NCI-H1417 treated with DMSO at 0.1 percent for 48 hours (cell line): ENCODE measurements around the gene PRKACA.
"Not testable (repeated sequence)": the region's sequence is repeated elsewhere in the genome, so short reads cannot be mapped to it uniquely, and the experiment has no call there.

Source experiments
- DNase-seq: peaks from one replicate; lab custom pipeline; 2025; lab: John Stamatoyannopoulos, UW

PRKACA gene

GRCh38 chr19:14066134-14066533 is 51.4 kb downstream of the PRKACA start:
- DNase-seq: no peak

DNA sequence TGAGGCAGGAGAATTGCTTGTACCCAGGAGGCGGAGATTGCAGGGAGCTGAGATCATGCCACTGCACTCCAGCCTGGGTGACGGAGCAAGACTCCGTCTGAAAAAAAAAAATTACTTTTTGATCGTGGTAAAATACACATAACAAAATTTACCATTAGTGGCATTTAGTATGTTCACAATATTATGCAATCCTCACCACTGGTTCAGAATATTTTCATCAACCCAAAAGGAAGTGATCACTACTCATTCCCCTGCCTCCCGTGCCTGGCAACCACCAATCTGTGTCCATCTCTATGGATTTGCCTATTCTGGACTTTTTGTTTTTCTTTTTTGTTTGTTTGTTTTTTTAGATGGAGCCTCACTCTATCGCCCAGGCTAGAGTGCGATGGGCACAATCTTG is 54.5 kb downstream of the PRKACA start:
- no peak for DNase-seq

- DNase-seq: no peak
These were observed 55.1 kb downstream of the PRKACA start for GRCh38 chr19:14062558-14062855.

DNA sequence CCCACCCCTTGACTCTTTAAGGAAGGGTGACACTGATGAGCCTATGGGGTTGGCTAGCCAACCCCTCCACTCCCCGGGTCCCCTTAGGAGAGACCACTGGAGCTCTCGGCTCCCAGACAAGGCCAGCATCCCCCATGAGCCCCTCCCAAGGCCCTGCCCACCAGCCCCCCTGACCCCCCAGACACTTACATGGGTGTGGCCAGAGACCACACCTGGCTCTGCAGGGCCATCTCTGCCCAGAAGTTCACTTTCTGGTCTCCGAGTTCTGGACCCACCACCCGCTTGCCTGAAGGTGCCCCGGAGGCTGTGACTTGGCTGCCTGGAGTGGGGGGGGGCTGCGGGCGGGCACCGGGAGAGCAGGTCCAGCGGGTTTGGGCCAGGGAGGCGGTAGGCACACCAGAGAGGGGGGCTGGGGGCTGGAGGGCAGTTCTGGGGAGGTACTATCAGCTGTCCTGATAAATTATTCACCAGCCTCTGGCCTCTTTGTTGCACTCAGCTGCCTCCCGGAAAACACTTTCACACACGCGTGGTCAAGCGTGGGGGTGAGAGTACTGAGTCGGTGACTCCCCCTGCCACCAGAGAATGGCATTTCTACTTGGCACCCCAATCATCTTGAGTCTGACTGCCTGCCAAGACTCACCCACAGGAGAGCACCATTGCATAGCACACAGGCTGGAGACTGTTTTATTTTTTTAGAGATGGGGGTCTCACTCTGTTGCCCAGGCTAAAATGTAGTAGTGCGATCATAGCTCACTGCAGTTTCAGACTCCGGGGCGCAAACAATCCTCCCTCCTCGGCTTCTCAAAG is 55.6 kb downstream of the PRKACA start, which contains the start of gene PALM3:
PALM3 (minus strand) TSS at position 326 of the 807 bp plus-strand sequence; CDS start at position 230, 96 bp downstream.
- DNase-seq: no peak

- no peak for DNase-seq
These were observed 56.3 kb downstream of the PRKACA start for GRCh38 chr19:14061081-14061749.

GRCh38 chr19:14059652-14060155 is 57.9 kb downstream of the PRKACA start:
- no peak for DNase-seq

- DNase-seq: no peak
These were observed 58.5 kb downstream of the PRKACA start for GRCh38 chr19:14059093-14059480.

DNA sequence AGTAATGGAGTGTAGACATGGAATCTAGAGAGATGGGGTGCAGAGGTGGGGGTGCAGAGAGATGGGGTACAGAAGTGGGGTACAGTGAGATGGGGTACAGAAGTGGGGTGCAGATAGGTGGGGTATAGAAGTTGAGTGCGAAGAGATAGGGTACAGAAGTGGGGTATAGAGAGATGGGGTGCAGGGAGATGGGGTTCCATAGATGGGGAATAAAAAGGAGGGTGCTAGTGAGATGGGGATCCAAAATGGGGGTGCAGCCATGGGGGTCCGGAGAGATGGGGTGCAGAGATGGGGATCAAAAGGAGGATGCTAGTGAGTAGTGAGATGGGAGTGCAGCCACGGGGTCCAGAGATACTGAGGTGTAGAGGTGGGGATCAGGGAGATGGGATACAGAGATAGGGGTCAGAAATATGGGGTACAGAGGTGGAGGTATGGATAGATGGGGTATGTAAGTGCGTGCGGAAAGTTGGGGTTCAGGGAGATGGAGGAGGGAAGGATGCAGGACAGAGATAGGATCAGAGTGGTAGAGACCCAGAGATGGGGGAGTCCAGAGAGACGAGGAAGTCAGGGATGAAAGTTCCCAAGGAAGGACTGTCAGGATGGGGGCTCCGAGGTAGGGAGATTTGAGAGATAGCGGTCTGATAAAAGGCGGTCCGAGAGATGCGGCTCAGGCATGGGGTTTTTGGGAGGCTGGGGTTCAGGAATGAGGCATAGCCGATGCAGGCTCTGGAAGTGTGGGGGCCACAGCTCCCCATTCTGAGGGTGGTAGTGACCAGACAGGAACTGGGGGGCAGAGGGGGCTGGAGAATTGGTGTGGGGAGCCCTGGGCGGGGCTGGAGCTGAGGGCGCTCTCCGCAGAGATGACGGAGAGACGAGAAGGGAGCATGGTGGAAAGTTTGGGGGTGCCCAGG is 59.1 kb downstream of the PRKACA start:
- DNase-seq: no peak

GRCh38 chr19:14056741-14057356 is 60.7 kb downstream of the PRKACA start:
- DNase-seq: no peak

DNA sequence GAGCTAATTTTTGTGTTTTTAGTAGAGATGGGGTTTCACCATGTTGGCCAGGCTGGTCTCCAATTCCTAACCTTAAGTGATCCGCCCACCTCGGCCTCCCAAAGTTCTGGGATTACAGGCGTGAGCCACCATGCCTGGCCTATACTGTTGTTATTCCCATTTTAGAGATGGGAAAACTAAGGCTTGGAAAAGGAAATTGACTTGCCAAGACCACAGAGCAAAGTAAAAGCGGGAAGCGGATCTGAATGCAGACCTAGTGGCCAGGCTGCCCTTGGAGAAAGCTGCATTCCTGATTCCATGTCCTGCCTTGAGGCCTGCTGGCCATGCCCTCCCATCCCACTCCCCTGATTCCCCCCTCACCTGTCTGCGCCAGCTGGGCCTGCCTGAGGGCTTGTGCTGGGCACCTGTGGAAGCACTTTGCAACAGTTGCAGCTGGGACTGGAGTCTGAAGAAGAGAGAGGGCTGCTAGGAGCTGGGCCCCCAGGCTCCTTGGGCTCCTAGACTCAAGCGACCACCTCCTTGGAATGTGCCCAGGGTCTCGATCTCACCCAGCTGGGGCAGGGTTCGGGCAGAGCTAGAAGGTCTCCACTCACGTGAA is 61.4 kb downstream of the PRKACA start:
- DNase-seq: no peak

- DNase-seq: no peak
These were observed 62.2 kb downstream of the PRKACA start for GRCh38 chr19:14055396-14055795.

DNA sequence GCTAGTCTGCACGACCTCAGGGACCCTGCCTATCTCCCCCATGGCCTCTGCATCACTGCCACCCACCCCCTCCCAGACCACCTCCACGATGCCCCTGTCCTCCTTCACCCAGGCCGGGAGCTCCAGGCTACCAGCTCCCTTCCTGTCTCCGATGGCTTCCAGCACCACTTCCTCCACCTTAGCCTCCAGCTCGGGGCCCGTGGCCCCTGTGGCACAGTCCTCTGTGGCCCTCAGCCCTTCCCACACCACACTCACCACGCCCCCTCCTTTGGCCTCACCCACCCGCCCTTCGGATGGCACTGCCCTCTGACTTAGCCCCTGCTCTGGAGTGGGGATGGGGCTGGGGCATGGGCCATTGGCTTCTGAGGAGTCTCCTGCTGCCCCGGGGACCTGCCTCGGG is 62.8 kb downstream of the PRKACA start:
- no peak for DNase-seq

DNA sequence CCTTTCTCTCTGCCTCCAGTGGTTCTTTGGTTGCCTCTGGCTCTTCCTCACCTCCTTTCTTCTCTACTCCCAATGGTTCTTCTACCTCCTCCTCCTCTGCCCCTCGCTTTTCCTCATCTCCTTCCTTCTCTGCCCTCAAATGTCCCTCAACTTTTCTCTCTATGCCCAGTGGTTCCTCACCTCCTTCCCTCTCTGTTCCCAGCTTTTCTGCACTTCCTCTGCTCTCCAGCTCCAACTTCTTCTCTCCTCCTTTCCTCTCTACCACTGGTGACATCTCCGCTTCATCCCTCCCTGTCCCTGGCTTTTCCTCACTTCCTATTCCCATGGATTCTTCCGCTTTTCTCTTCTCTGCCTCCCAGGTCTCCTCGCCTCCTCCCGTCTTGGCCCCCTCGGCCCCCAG is 63.5 kb downstream of the PRKACA start:
- no peak for DNase-seq

- DNase-seq: no peak
These were observed 64.1 kb downstream of the PRKACA start for GRCh38 chr19:14053500-14053899.

- DNase-seq: no peak
These were observed 64.5 kb downstream of the PRKACA start for GRCh38 chr19:14053032-14053431.

DNA sequence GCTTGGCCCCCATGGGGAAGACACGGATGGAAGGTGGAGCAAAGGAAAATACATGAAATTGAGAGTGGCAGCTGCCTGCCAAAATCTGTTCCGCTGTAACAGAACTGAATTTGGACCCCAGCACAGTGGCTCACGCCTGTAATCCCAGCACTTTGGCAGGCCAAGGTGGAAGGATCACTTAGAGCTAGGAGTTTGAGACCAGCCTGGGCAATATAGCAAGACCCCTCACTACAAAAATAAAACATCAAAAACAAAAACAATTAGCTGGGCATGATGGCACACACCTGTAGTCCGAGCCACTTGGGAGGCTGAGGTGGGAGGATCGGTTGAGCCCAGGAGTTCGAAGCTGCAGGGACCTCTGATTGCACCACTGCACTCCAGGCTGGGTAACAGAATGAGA is 65.1 kb downstream of the PRKACA start:
- no peak for DNase-seq

DNA sequence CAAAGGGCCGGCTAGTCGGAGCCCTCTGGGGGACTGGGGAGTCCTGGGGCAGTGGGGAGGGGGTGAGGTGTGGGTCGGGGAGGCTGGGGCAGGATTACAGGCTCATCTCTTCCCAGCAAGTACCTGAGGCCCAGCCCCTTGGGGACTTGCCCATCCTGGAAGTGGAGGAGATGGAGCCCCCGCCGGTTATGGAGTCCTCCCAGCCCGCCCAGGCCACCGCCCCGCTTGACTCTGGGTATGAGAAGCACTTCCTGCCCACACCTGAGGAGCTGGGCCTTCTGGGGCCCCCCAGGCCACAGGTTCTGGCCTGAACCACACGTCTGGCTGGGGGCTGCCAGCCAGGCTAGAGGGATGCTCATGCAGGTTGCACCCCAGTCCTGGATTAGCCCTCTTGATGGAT is 65.6 kb downstream of the PRKACA start:
- DNase-seq: no peak

DNA sequence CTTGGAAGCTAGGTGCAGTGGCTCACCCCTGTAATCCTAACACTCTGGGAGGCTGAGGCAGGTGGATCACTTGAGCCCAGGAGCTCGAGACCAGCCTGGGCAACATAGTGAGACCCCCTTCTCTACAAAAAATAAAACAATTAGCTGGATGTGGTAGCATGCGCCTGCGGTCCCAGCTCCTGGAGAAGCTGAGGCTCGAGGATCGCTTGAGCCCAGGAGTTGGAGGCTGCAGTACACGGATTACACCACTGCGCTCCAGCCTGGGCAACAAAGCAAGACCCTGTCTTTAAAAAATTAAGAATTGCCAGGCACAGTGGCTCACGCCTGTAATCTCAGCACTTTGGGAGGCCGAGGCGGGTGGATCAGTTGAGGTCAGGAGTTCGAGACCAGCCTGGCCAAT is 66.6 kb downstream of the PRKACA start:
- not testable (repeated sequence) for DNase-seq

GRCh38 chr19:14050512-14050911 is 67.0 kb downstream of the PRKACA start:
- no peak for DNase-seq

DNA sequence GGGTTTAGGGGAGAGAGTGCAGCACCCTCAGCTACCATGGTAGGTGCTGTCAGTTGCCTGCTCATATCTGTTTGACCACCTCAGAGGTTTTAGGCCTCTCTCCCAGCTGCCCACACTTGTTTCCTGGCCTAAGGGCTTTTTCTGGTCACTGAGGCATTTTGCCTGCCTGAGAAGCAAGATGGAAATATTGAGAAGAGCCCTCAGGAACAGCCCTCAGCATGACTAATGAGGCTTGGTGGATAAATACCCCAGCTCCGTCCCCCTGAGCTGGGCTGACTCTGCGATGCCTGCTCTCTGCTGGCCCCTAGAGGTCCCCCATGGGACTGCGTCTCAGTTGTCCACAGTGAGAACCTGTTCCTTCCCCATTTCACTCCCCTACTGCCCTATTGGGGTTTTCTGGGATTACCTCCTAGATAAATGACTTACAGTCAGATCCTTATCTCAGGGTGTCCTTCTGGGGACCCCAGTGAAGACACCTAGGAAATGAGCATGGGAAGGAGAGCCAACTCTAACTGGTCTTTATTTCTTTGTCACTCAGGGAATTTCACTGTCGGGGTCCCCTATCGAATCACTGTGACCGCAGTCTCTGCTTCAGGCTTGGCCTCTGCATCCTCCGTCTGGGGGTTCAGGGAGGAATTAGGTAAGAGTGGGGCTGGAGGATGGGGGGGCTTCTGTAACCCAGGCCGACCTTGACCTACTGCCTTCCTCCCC is 69.0 kb downstream of the PRKACA start:
- no peak for DNase-seq

DNA sequence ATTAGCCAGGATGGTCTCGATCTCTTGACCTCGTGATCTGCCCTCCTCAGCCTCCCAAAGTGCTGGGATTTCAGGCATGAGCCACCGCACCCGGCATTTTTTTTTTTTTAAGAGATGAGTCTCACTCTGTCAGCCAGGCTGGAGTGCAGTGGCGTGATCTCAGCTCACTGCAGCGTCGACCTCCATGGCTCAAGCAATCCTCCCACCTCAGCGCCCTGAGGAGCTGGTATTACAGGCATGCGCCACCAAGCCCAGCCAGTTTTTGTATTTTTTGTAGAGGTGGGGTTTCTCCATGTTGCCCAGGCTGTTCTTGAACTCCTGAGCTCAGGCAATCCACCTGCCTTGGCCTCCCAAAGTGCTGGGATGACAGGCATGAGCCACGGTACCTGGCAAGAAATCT is 69.7 kb downstream of the PRKACA start:
- not testable (repeated sequence) for DNase-seq
